ENCODE results near the gene KLHDC7B. TPM values are rescaled to one million over a fixed set of nuclear protein-coding genes. Genes with fewer than 3 reads are reported as not detected.

Gene KLHDC7B
- total and polyA plus RNA-seq, 10 of the 15 experiments (the other 5 are each of a cell fraction or from before 2014, with no cell fraction given), result 0.05 to 2.2 (median 0.93) TPM; not detected in 2

DNA sequence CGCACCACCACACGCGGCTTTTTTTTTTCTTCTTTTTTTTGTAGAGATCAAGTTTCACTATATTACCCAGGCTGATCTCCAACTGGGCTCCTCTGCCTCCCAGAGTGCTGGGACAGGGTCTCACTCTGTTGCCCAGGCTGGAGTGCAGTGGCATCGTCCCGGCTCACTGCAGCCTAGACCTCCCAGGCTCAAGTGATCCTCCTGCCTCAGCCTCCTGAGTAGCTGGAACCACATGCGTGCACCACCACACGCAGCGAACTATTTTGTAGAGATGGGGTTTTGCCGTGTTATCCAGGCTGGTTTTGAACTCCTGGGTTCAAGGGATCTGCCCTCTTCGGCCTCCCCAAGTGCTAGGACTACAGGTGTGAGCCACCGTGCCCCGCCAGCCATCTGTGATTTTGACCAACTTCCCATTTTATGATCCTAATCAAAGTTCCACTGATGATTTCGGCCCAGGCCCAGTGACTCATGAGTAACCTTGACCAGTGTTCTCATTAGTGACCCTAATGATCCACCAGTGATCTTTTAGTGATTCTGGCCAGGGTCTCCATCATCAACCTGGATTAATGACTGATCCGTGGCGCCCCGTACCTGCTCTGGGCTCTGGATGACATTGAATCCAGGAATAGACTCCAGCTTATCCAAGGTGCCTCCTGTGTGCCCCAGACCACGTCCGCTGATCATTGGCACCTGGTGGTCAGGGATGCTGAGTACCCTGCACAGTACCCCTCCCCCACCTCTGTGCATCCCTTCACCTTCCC lies 17.6 kb upstream of the KLHDC7B start (continued):
- no peak for TF ChIP-seq ZBTB40 (IDR thresholded peaks at IDR 0.05; ENCODE audit: borderline replicate concordance)
- TF ChIP-seq FOXM1 (IDR thresholded peaks at IDR 0.05; ENCODE audit: low read depth, low read length), result no peak
- no peak for TF ChIP-seq CHD1 (IDR thresholded peaks at IDR 0.05; ENCODE audit: low read depth, low read length)
- TF ChIP-seq SIX5 (IDR thresholded peaks at IDR 0.05; ENCODE audit: low read depth, low read length, severe bottlenecking), result no peak
- no peak for TF ChIP-seq ZNF384 (IDR thresholded peaks at IDR 0.05; ENCODE audit: borderline replicate concordance, low read depth, low read length)
- TF ChIP-seq ZZZ3 (IDR thresholded peaks at IDR 0.05; ENCODE audit: control insufficient read depth, insufficient read length, low read depth), result no peak
- no peak for TF ChIP-seq SRF (IDR thresholded peaks at IDR 0.05; ENCODE audit: low read depth in 2 of 2, low read length in 2 of 2)

All from GM12878 (cell line).